GM21529 (cell line): ENCODE data around the gene CFAP53.

Experiments used
- ATAC-seq: cut with Tn5 transposase; IDR thresholded peaks from one replicate; pipeline ENCODE4 v1.9.1; 2021; ENCODE audit not compliant: unreplicated experiment

CFAP53 gene

DNA sequence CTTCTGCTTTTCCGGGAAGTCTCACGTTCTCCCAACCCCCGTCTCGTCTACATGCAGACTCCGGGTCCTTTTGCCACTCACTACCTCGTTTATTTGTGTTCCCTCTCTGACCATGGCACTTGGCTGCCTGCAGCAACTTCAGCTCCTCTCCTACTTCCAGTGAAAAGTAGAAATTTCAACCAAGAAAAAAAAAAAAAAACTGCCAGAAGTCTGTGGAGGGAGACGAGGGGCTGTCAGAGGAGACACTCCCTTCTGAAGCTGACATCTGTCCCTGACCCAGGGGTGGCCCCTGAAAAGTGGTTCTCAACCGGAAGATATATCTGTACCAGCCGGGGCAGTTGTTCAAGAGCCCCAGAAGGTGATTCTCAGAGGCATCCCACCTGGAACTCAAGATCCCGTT lies 70.6 kb downstream of the CFAP53 start:
- ATAC-seq = no peak

DNA sequence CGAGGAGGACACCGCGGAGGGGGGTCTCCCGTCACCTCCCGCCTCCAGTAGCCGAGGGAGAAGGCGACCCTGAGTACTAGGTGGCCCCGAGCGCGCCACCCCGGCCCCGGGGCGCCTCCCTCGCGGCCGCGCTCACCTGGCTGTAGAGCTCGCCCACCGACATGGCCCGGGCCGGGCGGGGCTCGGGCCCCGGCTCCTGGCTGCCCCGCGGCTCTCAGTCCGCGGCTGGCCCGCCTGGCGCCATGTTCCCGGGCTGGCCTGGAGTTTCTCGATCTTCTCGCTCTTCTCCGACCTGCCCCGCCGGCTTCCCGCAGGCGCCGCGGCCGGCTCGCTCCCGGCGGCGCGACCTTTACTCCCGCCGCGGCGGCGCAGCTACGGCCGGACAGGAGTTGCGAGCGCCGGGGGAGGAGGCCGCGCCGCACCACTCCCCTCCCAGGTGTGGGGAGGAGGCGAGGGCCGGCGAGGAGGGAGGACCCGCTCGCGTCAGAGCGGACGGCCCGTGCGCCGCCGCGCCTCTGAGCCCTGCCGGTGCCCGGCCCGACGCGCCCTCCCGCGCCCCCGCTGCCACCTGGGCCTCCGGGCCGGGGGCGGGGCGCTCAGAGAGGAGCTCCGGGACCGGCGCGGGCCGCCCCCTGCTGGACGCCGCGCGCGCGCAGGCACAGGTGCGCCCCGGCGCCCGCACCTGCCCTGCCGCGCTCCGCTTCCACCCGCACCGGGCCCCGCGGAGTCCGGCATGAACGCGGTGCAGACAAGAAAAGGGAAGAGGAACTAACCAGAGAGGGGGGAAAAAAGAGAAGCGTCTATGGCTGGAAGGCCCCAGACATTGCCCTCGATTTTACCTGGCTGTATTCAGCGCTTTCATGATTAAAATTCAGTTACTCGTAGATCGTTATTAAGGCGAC lies 71.4 kb downstream of the CFAP53 start, which contains the start of gene MYO5B:
Gene MYO5B (minus strand): TSS at position 517 of the 902 bp plus-strand sequence. CDS start 354 bp downstream, at position 163.
- peak; percentile 82 for ATAC-seq

DNA sequence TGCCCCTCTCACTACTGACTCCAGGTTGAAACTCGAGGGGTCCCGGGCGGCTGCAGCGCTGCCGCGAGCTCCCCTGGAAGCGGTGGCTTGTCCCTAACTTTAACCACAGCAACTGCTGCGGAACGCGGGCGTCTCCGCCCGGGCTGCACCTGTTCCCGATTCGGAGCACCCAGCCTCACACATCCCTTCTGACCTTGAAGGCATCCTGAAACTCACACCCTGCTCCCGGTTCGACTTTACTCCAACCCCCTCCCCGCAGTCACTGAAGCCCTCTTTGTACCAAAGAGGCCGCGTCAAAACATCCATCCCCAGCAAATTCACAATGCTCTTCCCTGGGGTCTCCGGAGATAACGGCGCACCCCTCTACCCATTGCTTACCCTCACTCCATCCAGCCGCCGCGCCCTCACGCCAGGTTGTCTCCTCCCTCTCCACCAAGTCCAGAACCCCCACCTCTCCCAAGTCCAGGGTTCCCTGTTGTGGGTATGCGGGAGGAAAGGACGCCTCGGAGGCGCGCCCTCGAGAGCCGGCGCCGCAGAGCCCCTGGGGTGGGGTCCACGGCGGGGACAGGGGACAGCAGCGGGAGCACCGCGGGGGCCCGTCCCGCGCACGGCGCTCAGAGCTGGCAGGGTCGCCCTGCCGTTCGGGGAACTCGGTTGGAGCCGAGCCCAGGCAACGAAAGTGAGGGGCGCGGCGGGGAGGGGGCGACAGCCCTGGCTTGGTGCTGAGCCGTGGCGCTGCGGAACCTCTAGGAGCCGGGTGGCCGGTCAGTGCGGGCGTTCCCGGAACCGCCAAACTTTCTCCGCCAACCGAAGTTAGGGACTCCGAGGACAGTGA lies 72.3 kb downstream of the CFAP53 start:
- ATAC-seq = peak; percentile 4

GRCh38 chr18:50192995-50193795 lies 73.1 kb downstream of the CFAP53 start:
- ATAC-seq = no peak

GRCh38 chr18:50190926-50191325 lies 75.4 kb downstream of the CFAP53 start:
- no peak for ATAC-seq

GRCh38 chr18:50190236-50190635 lies 76.1 kb downstream of the CFAP53 start:
- no peak for ATAC-seq

DNA sequence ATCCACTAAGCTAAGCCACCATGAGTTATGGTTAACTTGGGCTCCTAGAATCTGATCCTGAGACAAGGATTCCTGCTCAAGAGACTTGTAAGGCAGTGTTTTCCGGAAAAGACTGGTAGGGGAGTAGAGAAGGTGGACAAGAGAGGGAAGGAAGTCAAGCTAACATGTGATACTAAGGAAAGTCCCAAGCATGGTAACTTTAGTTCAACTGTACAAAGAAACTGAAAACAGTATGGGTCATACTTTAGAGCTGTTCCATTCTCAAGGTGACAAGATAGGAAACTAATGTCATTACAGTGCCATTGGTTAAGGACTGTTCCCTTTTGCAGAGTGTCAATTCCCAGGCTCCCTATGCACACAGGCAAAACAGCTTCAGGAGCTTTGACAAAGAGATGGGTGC lies 77.1 kb downstream of the CFAP53 start:
- ATAC-seq = peak; percentile 78

DNA sequence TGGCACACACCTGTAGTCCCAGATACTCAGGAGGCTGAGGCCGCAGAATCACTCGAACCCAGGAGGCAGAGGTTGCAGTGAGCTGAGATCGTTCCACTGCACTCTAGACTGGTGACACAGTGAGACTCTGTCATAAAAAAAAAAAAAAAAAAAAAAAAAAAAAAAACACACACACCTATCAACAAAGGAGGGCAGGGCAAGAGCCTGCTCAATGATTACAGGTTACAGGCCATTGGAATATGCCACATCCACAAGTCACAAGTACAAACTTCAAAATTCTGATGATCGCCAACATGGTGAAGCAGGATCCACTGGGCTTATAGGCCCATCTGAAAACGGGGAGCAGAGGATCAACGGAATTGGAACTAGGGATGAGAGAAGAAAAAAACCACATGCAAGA lies 77.6 kb downstream of the CFAP53 start:
- no peak for ATAC-seq

DNA sequence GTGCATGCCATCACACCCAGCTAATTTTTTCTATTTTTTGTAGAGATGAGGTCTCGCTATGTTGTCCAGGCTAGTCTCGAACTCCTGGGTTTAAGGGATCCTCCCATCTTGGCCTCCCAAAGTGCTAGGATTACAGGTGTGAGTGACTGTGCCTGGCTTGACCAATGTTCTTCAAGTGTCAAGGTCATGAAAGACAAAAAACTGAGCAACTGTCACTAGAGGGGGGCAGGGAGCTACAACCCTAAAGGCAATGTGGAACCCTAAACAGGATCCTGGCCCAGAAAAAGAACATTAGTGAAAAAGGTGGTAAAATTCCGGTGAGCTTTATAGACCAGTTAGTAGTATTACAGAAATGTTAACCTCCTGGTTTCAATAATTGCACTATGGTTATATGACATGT lies 78.6 kb downstream of the CFAP53 start:
- no peak for ATAC-seq

DNA sequence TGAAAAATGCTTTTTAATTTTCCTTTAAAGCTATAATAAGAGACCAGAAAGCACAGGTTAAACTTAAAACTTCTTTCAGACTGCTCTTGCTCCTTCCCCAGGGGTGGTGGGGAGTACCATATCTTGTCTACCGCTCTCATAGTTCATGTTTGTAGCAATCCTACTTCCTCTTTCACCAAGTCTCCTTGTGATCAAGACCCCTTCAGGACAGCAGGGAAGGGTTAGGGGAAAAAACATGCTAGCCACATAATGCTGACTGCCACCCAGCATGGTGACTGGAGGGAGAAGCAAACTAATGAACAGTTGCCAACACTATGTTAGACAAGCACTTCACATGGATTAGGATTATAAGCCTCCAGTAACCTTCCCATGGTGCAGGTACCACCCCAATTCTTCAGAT lies 79.9 kb downstream of the CFAP53 start:
- ATAC-seq = no peak

DNA sequence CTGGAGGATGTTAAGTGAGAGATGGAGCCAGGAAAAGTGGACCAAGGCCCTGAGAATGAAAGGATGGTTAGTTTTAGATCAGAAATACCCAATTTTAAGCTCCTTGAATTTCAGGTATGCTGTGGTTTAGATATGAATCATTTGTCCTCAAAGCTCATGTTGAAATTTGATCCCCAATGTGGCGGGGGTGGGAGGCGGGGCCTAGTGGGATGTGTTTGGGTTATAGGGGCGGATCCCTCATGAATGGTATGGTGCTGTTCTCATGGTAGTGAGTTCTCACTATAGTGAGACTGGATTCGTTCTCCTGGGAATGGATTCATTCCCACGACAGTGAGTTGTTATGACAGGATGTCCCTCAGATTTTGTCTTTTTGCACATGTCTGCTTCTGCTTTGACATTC lies 82.7 kb downstream of the CFAP53 start:
- no peak for ATAC-seq

- no peak for ATAC-seq
Observed at GRCh38 chr18:50182511-50182910, 83.8 kb downstream of the CFAP53 start.

DNA sequence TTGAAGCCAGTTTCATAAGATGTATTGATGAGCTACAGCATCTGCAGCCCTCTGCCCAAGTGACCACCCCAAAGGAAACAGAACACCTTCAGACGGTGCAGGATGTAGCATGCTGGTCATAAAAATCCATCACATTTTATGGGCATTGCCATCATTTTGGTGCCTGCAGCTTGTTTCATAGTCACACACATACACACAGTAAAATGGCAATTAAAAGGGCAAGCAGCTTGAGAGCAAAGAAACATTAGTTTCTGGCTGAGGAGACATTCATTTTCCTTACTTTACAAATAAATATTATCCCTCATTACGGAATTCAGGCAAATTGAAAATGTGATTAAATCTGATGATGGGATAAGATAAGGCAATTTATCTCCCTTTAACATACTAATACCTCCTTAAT lies 84.7 kb downstream of the CFAP53 start:
- no peak for ATAC-seq

- no peak for ATAC-seq
Observed at GRCh38 chr18:50179465-50179864, 86.8 kb downstream of the CFAP53 start.

DNA sequence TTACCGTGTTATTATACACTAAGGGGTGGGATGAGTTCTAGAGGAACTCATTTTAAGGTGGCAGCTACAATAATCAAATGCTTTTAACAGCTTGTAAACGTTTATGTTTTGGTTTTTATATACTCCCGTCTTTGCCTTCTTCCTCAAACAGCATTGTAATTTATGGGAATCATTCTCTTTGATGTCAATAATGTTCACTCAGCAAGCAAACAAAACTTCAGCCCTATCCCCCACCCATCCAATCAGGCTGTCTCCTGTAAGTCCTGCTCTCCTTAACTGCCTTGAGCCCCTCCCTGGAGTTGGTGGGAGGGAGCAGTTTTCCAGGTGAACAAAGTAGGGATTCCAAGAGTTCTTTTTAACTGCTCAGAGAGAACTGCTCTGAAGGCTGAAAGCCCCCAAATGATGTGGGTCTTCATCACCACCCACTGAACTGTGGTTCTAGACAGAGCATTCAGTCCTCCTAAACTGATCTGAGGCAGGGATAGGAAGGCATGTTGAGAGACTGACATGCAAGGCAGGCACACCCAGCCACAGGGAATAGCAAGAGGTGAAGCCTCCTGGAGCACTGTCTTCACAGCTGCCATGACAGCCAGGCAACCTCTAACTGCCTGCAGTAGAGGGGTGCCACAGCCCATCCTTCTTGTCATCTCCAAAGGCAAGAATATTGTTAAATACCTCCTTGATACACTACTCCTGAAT lies 88.9 kb downstream of the CFAP53 start:
- ATAC-seq = no peak
